Suprapubic skin (tissue), 4 donors: ENCODE results near the gene NCKAP5. TPM values are rescaled to one million over a fixed set of nuclear protein-coding genes. Genes with fewer than 3 reads are reported as not detected.
A peak's percentile ranks its signal among the peaks of the same experiment; 100 is the strongest.

Experiments used
- DNase-seq, 2 donors: peaks; one replicate each; pipeline ENCODE4 v3.0.0-alpha.2; 2019; ENCODE audit warnings: low spot score in 2 of 2
- H3K27ac ChIP-seq: fragments of 200-600 bp; sonication (generic); one replicate; pipeline ENCODE4 v1.5.1; 2019
- H3K27me3 ChIP-seq: fragments of 200-600 bp; sonication (generic); one replicate; pipeline ENCODE4 v1.5.1; 2019
- H3K36me3 ChIP-seq: fragments of 200-600 bp; sonication (generic); one replicate; pipeline ENCODE4 v1.5.1; 2019
- H3K4me1 ChIP-seq: fragments of 200-600 bp; sonication (generic); one replicate; pipeline ENCODE4 v1.5.1; 2019
- H3K4me3 ChIP-seq: fragments of 200-600 bp; sonication (generic); one replicate; pipeline ENCODE4 v1.5.1; 2019; ENCODE audit warnings: mild to moderate bottlenecking
- H3K9me3 ChIP-seq: fragments of 200-600 bp; sonication (generic); one replicate; pipeline ENCODE4 v1.5.1; 2019
- EP300 ChIP-seq: sonication (generic); formaldehyde crosslinking; IDR thresholded peaks from one replicate; pipeline ENCODE4 v1.6.1; 2017; ENCODE audit warnings: antibody characterized with exemption
- POLR2A ChIP-seq, 2 donors: fragments of 450-650 bp; IDR thresholded peaks; one replicate each; pipeline ENCODE4 v1.6.1; 2017; ENCODE audit warnings: antibody characterized with exemption in 2 of 2, mild to moderate bottlenecking in 2 of 2, moderate library complexity in 2 of 2
- POLR2AphosphoS5 ChIP-seq, 3 donors: sonication (generic); formaldehyde crosslinking; IDR thresholded peaks; one replicate each; pipeline ENCODE4 v1.6.1; 2017; ENCODE audit warnings: antibody characterized with exemption in 3 of 3
- WGBS: methylation state at CpG from one replicate; pipeline ENCODE4 v1.1.5; 2018; 5-methylcytosine and 5-hydroxymethylcytosine counted together
- total RNA-seq, 4 donors: library from RNA; depleted of rRNA; stranded (reverse); fragments of >200 nt; gene quantifications; one replicate each; pipeline ENCODE4 v1.1.0, GENCODE V29; 2016
- TF ChIP-seq, protein P1 (sequence below), 2 donors: fragments of 200-600 bp in 1 of 2; fragments of 450-650 bp in 1 of 2; sonication (generic) in 1 of 2; IDR thresholded peaks; one replicate each; pipeline ENCODE4 v1.5.1; 2016 to 2019; ENCODE audit warnings: antibody characterized with exemption in 2 of 2, mild to moderate bottlenecking in 1 of 2, moderate library complexity in 1 of 2

The NCKAP5 gene
- total RNA-seq, 4 donors from 2014 or later: 2.8 to 6.4 (median 4.2) TPM

DNA sequence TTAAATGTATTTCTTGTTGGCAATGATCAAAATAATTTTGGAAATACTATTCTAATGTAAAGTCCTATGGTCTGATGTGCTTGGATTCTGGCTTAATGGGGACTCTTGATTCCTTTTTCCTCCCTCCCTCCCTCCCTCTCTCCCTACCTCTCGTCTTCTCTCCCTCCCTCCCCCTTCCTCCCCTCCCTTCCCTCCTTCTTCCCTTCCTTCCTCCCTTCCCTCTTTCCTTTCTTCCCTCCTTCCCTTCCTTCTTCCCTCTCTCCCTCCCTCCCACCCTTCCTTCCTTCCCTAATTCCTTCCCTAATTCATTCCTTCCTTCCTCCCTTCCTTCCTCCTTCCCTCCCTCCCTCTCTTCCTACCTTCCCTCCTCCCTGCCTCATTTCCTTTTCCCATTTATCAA, 19.9 kb upstream of the NCKAP5 start:
- H3K4me3 ChIP-seq: no peak overlapping the region
- H3K4me1 ChIP-seq: peaks cover 30% of the 10 kb centered on the region
- no peaks in the 10 kb centered on the region for H3K27me3 ChIP-seq
- H3K36me3 ChIP-seq: no peaks in the 10 kb centered on the region
- DNase-seq: no peak
- H3K27ac ChIP-seq: no peak overlapping the region
- TF ChIP-seq, protein P1, sequence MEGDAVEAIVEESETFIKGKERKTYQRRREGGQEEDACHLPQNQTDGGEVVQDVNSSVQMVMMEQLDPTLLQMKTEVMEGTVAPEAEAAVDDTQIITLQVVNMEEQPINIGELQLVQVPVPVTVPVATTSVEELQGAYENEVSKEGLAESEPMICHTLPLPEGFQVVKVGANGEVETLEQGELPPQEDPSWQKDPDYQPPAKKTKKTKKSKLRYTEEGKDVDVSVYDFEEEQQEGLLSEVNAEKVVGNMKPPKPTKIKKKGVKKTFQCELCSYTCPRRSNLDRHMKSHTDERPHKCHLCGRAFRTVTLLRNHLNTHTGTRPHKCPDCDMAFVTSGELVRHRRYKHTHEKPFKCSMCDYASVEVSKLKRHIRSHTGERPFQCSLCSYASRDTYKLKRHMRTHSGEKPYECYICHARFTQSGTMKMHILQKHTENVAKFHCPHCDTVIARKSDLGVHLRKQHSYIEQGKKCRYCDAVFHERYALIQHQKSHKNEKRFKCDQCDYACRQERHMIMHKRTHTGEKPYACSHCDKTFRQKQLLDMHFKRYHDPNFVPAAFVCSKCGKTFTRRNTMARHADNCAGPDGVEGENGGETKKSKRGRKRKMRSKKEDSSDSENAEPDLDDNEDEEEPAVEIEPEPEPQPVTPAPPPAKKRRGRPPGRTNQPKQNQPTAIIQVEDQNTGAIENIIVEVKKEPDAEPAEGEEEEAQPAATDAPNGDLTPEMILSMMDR (IDR thresholded peaks at IDR 0.05): no peak
- TF ChIP-seq POLR2A (IDR thresholded peaks at IDR 0.05) (no peak), POLR2AphosphoS5 (IDR thresholded peaks at IDR 0.05) (no peak), EP300 (no peak)
- 72% methylated on average over 1 of the region's 1 CpG for WGBS
- no peaks in the 10 kb centered on the region for H3K9me3 ChIP-seq

DNA sequence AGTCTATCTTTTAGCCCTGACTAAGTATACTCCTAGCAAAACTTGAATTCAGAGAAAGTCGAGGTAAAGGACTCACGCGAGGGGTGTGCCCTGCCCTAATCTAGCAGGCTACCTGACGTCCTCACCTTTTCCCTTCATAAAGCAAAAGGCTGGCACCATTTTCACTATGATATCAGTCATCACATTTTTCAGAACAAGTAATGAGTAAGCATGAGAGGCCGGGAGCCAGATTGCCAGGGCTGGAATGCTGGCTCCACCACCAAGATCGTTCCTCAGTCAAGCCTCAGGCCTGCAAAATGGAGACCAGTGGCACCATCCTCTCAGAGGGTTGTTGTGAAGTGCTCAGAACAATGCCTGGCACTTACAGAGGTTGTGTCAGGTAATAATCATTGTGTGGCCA, 18.7 kb upstream of the NCKAP5 start:
- Histone ChIP-seq H3K36me3 (no peaks in the 10 kb centered on the region), H3K9me3 (no peaks in the 10 kb centered on the region), H3K27ac (peak overlapping the region; percentile 38), H3K4me3 (no peak overlapping the region), H3K27me3 (no peaks in the 10 kb centered on the region), H3K4me1 (peaks cover 30% of the 10 kb centered on the region)
- DNase-seq: no peak
- no peak for TF ChIP-seq EP300
- no peak for TF ChIP-seq POLR2AphosphoS5 (IDR thresholded peaks at IDR 0.05)
- TF ChIP-seq, protein P1 (IDR thresholded peaks at IDR 0.05): no peak
- TF ChIP-seq POLR2A (IDR thresholded peaks at IDR 0.05): no peak
- WGBS: 41% methylated on average over 6 of the region's 6 CpGs

DNA sequence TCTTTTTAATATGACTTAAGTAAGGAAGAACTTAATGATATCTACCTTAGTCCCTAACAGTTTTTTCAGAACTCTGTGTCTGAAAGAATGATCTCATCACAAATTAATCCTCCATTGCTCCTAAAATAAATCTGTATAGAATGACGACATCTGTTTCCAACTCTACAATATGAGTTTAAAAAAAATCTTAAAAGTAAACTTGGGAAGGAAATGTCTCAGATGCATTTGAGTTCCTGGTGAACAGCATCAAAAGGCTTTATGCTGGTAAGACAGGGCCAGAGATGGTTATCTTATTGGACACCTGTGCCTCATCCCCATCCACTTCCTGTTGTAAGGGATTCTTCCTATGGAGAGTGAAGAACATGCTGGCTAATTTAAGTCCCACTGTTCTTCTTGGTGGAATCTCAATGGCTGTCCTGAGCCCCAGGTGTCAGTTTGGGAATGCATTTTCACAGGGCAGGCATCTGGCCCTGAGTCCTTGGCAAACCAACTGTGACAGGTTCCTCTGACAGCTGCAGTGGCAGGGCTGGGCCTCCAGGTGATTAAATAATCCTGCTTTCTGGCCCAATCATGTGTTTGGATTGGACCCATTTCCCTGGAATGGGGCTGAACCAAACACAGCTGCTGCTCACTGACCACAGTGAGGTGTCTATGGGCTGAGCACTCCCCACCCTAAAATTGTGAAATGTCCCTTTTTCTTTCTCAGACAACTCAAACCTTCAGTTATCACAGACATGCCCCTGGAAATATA, 12.9 kb upstream of the NCKAP5 start:
- Histone ChIP-seq H3K36me3 (no peaks in the 10 kb centered on the region), H3K4me3 (no peak overlapping the region), H3K9me3 (no peaks in the 10 kb centered on the region), H3K4me1 (peaks cover 23% of the 10 kb centered on the region), H3K27me3 (no peaks in the 10 kb centered on the region), H3K27ac (no peak overlapping the region)
- TF ChIP-seq, protein P1 (IDR thresholded peaks at IDR 0.05): no peak
- TF ChIP-seq POLR2AphosphoS5 (IDR thresholded peaks at IDR 0.05) (no peak), POLR2A (IDR thresholded peaks at IDR 0.05) (no peak), EP300 (no peak)
- WGBS: 8% methylated on average over 1 of the region's 1 CpG
- DNase-seq: no peak

DNA sequence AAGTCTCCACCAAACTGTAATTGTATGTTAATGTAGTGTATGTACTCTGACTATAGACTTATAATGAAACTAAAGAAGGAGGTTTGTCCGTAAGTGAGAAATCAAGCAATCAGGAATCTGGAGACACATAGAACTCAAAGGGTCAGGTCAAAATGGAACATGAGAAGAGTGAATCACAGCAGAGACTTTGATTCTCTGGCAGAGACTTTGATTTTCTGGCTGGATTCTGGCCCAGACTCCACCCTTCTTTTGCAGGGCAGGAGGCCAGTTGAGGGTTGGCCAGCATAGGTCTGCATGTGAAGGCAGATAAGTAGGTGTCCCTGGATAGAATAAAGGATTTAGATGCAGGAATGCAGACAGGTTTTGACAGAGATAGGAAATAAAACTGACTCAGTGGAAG, 11.0 kb upstream of the NCKAP5 start:
- TF ChIP-seq, protein P1 (IDR thresholded peaks at IDR 0.05): no peak
- no peak for TF ChIP-seq POLR2AphosphoS5 (IDR thresholded peaks at IDR 0.05)
- no peak for TF ChIP-seq EP300
- no peak for TF ChIP-seq POLR2A (IDR thresholded peaks at IDR 0.05)
- H3K9me3 ChIP-seq: no peaks in the 10 kb centered on the region
- H3K4me3 ChIP-seq: no peak overlapping the region
- no peak overlapping the region for H3K27ac ChIP-seq
- 41% methylated on average over 1 of the region's 1 CpG for WGBS
- no peak for DNase-seq
- no peaks in the 10 kb centered on the region for H3K36me3 ChIP-seq
- H3K27me3 ChIP-seq: no peaks in the 10 kb centered on the region
- peaks cover 22% of the 10 kb centered on the region for H3K4me1 ChIP-seq

DNA sequence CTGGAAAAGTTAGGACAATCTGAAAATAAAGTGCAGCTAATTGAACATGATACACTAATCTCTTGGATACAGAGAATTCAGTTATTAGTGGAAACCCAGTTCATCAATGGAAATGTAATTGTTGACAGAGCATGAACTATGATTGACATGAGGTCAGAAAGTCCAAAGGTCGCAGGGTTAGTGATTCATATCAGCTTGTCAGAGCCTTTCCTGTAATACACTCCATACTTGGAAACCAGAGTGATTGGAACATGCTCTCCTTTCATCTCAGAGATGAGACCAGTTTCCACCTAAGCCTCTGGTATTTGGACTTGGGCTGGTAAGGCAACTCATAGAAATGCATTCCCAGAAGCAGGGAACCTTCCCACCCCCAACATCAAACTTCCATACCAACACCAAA, 8.5 kb upstream of the NCKAP5 start:
- TF ChIP-seq EP300 (no peak), POLR2A (IDR thresholded peaks at IDR 0.05) (no peak), POLR2AphosphoS5 (IDR thresholded peaks at IDR 0.05) (no peak)
- TF ChIP-seq, protein P1 (IDR thresholded peaks at IDR 0.05): no peak
- Histone ChIP-seq H3K27me3 (no peaks in the 10 kb centered on the region), H3K4me3 (no peak overlapping the region), H3K4me1 (peaks cover 22% of the 10 kb centered on the region), H3K36me3 (no peaks in the 10 kb centered on the region), H3K27ac (no peak overlapping the region), H3K9me3 (no peaks in the 10 kb centered on the region)
- no peak for DNase-seq
- WGBS: 64% methylated on average over 1 of the region's 1 CpG
